ENCODE measurements around the gene PLA2G5.
"Not testable (repeated sequence)": the region's sequence is repeated elsewhere in the genome, so short reads cannot be mapped to it uniquely, and the experiment has no call there.

The PLA2G5 gene

DNA sequence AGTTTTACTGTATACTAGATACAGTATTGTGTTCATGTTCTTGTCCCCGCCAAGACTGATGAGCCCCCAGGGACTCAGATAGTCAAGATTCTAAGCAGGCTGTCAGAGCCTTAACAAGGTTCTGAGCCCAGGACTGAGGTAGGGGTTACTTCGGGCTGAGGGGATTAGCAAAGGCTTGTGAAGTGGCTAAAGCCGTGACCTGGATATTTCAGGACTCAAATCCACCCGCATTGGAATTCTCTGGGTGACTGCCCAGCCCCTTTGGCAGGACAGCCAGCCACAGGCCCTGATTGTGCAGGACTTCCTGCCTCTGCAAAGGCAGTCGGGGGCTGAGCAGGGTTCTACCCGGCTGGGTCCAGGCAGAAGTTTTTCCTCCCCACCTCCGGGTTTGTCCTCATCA, at the start of gene PLA2G5:
Gene PLA2G5 (plus strand): TSS at position 321 of the 400 bp plus-strand sequence. CDS start 14,637 bp downstream, outside the sequence.
- Histone ChIP-seq H3K27ac (ENCODE audit: low read length) (no peak within 1 kb of the TSS), H3K4me3 (ENCODE audit: low read length) (no peak within 1 kb of the TSS), H3K9ac (ENCODE audit: low read depth, low read length) (no peak within 1 kb of the TSS), H3K27me3 (ENCODE audit: insufficient read depth, low read length) (no peaks in the 10 kb centered on the region), H3K4me1 (ENCODE audit: insufficient read depth, low read length) (no peaks in the 10 kb centered on the region), H3K36me3 (ENCODE audit: insufficient read depth, low read depth, low read length) (no peaks in the 10 kb centered on the region), H3K9me3 (ENCODE audit: insufficient read depth, low read depth, low read length) (no peaks in the 10 kb centered on the region)

DNA sequence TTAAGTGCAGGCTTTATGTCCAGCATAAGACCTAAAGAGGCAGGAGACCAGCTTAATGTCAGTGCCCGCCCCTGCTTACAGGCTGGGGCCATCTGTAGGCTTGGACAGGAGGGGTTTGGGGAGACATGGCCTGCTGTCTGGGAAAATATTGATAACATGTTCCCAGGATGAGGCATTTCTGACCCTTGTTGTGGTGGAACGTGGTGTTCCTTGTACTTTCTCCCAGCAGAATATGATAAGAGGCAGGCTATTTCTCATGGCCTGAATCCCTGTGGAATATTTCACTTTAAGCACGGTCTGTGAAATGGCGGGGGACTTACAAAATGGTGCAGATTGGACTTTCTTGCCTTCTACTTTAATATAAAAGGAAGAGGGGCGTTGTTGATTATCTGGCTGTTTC, 41.9 kb upstream of the PLA2G5 start:
- H3K4me1 ChIP-seq (ENCODE audit: insufficient read depth, low read length) = no peaks in the 10 kb centered on the region
- no peak overlapping the region for H3K27ac ChIP-seq (ENCODE audit: low read length)
- H3K9ac ChIP-seq (ENCODE audit: low read depth, low read length) = no peak overlapping the region
- H3K9me3 ChIP-seq (ENCODE audit: insufficient read depth, low read depth, low read length) = no peaks in the 10 kb centered on the region
- no peaks in the 10 kb centered on the region for H3K36me3 ChIP-seq (ENCODE audit: insufficient read depth, low read depth, low read length)
- no peaks in the 10 kb centered on the region for H3K27me3 ChIP-seq (ENCODE audit: insufficient read depth, low read length)
- H3K4me3 ChIP-seq (ENCODE audit: low read length) = no peak overlapping the region

DNA sequence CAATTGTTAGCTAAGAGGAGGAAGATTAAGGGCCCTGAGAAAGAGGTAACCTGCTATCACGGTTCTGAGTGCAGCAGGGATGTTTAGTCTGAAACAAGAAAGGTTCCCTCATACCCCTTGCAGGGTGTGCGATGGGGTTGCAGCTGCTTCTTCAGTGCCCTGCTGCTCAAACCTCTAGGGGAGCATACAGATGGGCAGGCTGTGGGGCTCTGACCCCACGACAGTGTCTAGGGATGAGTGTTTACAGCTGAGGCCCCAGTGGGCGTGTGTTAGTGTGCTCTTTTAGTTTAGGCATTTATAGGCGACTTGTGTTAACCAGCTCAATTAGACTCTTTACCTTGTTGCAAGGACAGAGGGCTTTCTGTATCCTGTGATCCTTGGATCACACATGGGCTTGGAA, 41.3 kb upstream of the PLA2G5 start:
- H3K36me3 ChIP-seq (ENCODE audit: insufficient read depth, low read depth, low read length) = no peaks in the 10 kb centered on the region
- H3K27ac ChIP-seq (ENCODE audit: low read length) = no peak overlapping the region
- no peaks in the 10 kb centered on the region for H3K4me1 ChIP-seq (ENCODE audit: insufficient read depth, low read length)
- no peaks in the 10 kb centered on the region for H3K9me3 ChIP-seq (ENCODE audit: insufficient read depth, low read depth, low read length)
- H3K9ac ChIP-seq (ENCODE audit: low read depth, low read length) = no peak overlapping the region
- H3K27me3 ChIP-seq (ENCODE audit: insufficient read depth, low read length) = no peaks in the 10 kb centered on the region
- H3K4me3 ChIP-seq (ENCODE audit: low read length) = no peak overlapping the region

DNA sequence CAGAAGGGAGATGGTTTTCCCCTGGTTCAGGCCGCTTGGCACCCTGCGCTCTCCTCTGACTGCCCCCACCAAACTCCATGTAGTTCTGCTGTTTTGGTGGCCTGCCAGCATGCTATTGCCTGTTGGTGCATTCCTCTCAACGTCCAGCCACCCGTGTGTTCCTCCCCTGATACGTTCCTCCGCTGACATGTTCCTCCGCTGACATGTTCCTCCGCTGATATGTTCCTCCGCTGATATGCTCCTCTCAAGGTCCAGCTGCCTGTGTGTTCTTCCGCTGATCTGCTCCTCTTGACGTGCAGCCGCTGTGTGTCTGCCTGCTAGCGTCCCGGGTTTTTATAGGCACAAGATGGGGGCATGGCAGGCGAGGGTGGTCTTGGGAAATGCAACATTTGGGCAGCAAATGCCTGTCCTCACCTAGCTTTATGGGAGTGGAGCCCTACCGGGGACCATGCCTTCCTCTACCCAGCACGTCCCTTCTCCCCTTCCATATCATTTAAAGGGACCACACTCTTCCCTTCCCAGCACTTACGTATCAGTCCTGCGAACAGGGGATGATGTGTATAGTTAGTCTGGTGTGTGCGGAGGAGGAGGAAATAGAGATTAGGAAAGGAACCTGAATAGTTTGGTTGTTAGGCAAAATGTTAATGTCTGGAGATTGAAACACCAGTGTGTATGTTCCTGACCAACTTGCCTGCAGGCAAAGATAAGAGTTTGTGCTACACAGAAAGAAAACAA, 40.6 kb upstream of the PLA2G5 start:
- Histone ChIP-seq H3K4me1 (ENCODE audit: insufficient read depth, low read length) (no peaks in the 10 kb centered on the region), H3K9me3 (ENCODE audit: insufficient read depth, low read depth, low read length) (no peaks in the 10 kb centered on the region), H3K27me3 (ENCODE audit: insufficient read depth, low read length) (no peaks in the 10 kb centered on the region), H3K9ac (ENCODE audit: low read depth, low read length) (no peak overlapping the region), H3K4me3 (ENCODE audit: low read length) (no peak overlapping the region), H3K36me3 (ENCODE audit: insufficient read depth, low read depth, low read length) (no peaks in the 10 kb centered on the region), H3K27ac (ENCODE audit: low read length) (no peak overlapping the region)

DNA sequence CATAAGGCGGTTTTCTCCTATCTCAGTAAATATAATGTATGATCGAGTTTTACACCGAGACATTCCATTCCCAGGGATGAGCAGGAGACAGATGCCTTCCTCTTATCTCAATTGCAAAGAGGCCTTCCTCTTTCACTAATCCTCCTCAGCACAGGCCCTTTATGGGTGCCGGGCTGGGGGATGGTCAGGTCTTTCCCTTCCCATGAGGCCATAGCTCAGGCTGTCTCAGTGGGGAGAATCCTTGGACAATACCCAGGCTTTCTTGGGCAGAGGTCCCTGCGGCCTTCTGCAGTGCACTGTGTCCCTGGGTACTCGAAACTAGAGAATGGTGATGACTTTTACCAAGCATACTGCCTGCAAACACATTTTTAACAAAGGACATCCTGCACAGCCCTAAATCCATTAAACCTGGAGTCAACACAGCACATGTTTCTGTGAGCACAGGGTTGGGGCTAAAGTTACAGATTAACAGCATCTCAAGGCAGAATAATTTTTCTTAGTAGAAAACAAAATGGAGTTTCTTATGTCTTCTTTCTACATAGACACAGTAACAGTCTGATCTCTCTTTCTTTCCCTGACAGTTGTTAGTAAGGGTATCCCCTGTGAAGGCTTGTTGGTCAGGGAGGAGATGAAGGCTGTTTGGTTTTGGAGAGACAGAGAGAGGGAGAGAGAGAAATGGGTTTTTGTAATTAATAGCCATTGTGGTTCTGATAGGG, 39.4 kb upstream of the PLA2G5 start:
- not testable (repeated sequence) for H3K36me3 ChIP-seq (ENCODE audit: insufficient read depth, low read depth, low read length); H3K27ac ChIP-seq (ENCODE audit: low read length); H3K4me1 ChIP-seq (ENCODE audit: insufficient read depth, low read length); H3K9ac ChIP-seq (ENCODE audit: low read depth, low read length); H3K4me3 ChIP-seq (ENCODE audit: low read length); H3K27me3 ChIP-seq (ENCODE audit: insufficient read depth, low read length); H3K9me3 ChIP-seq (ENCODE audit: insufficient read depth, low read depth, low read length)

DNA sequence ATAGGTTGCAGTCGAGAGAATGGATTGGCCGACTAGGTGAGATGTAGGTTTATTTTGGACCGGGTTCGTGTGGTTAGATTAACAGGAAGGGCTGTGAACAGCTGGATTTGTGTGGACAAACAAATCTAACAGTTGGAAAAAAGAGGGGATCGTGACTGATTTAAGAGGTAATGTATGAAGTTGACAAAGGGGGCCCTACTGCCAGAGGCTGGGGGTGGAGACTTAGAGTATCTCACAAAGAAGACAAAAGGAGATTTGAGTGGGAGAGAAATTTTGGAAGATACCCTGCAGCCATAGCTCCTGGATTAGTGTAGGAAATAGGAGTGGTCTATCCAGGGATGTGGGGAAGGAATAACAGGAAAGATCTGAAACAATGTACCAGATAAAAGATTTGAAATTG, 38.8 kb upstream of the PLA2G5 start:
- no peaks in the 10 kb centered on the region for H3K4me1 ChIP-seq (ENCODE audit: insufficient read depth, low read length)
- H3K9me3 ChIP-seq (ENCODE audit: insufficient read depth, low read depth, low read length) = no peaks in the 10 kb centered on the region
- H3K9ac ChIP-seq (ENCODE audit: low read depth, low read length) = no peak overlapping the region
- no peak overlapping the region for H3K27ac ChIP-seq (ENCODE audit: low read length)
- no peaks in the 10 kb centered on the region for H3K27me3 ChIP-seq (ENCODE audit: insufficient read depth, low read length)
- H3K4me3 ChIP-seq (ENCODE audit: low read length) = no peak overlapping the region
- H3K36me3 ChIP-seq (ENCODE audit: insufficient read depth, low read depth, low read length) = no peaks in the 10 kb centered on the region

- Histone ChIP-seq H3K27me3 (ENCODE audit: insufficient read depth, low read length) (no peaks in the 10 kb centered on the region), H3K9me3 (ENCODE audit: insufficient read depth, low read depth, low read length) (no peaks in the 10 kb centered on the region), H3K27ac (ENCODE audit: low read length) (no peak overlapping the region), H3K4me1 (ENCODE audit: insufficient read depth, low read length) (no peaks in the 10 kb centered on the region), H3K36me3 (ENCODE audit: insufficient read depth, low read depth, low read length) (no peaks in the 10 kb centered on the region), H3K4me3 (ENCODE audit: low read length) (no peak overlapping the region), H3K9ac (ENCODE audit: low read depth, low read length) (no peak overlapping the region)
Measured at GRCh38 chr1:20031836-20032235, 38.2 kb upstream of the PLA2G5 start.

- no peaks in the 10 kb centered on the region for H3K4me1 ChIP-seq (ENCODE audit: insufficient read depth, low read length)
- no peak overlapping the region for H3K27ac ChIP-seq (ENCODE audit: low read length)
Measured at GRCh38 chr1:20032425-20032824, 37.6 kb upstream of the PLA2G5 start.

DNA sequence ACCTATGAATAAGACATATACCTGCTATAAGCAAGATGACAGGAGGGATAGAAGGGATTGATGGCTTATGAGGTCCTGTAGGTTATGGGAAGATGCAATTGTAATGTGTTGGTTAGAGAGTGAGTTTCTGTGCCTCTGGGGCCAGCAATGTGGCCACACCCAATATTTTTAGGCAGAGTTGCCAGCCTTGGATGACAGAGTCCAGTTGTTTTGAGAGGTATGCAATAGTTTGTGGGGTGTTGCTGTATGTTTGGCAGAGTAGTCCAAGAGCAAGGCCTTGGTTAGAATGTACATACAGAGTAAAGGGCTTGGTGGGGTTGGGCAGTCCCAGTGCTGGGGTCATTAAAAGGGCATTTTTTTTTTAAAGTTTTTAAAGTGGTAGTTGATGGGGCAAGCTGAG, 36.6 kb upstream of the PLA2G5 start:
- H3K36me3 ChIP-seq (ENCODE audit: insufficient read depth, low read depth, low read length) = no peaks in the 10 kb centered on the region
- no peaks in the 10 kb centered on the region; the same call in 1 of the 2 replicates for H3K4me1 ChIP-seq (ENCODE audit: insufficient read depth, low read length)
- H3K9ac ChIP-seq (ENCODE audit: low read depth, low read length) = no peak overlapping the region
- no peak overlapping the region for H3K4me3 ChIP-seq (ENCODE audit: low read length)
- H3K27me3 ChIP-seq (ENCODE audit: insufficient read depth, low read length) = no peaks in the 10 kb centered on the region
- H3K9me3 ChIP-seq (ENCODE audit: insufficient read depth, low read depth, low read length) = no peaks in the 10 kb centered on the region
- no peak overlapping the region for H3K27ac ChIP-seq (ENCODE audit: low read length)

More at GRCh38 chr1:20032425-20032824, 37.6 kb upstream of the PLA2G5 start:
- Histone ChIP-seq H3K9me3 (ENCODE audit: insufficient read depth, low read depth, low read length) (no peaks in the 10 kb centered on the region), H3K27me3 (ENCODE audit: insufficient read depth, low read length) (no peaks in the 10 kb centered on the region), H3K36me3 (ENCODE audit: insufficient read depth, low read depth, low read length) (no peaks in the 10 kb centered on the region), H3K4me3 (ENCODE audit: low read length) (no peak overlapping the region), H3K9ac (ENCODE audit: low read depth, low read length) (no peak overlapping the region)

- H3K4me1 ChIP-seq (ENCODE audit: insufficient read depth, low read length) = no peaks in the 10 kb centered on the region; the same call in 1 of the 2 replicates
- no peaks in the 10 kb centered on the region for H3K36me3 ChIP-seq (ENCODE audit: insufficient read depth, low read depth, low read length)
- no peaks in the 10 kb centered on the region for H3K27me3 ChIP-seq (ENCODE audit: insufficient read depth, low read length)
- no peaks in the 10 kb centered on the region for H3K9me3 ChIP-seq (ENCODE audit: insufficient read depth, low read depth, low read length)
- no peak overlapping the region for H3K27ac ChIP-seq (ENCODE audit: low read length)
- H3K4me3 ChIP-seq (ENCODE audit: low read length) = no peak overlapping the region
- no peak overlapping the region for H3K9ac ChIP-seq (ENCODE audit: low read depth, low read length)
Measured at GRCh38 chr1:20035114-20035513, 34.9 kb upstream of the PLA2G5 start.

- Histone ChIP-seq H3K36me3 (ENCODE audit: insufficient read depth, low read depth, low read length) (no peaks in the 10 kb centered on the region), H3K9me3 (ENCODE audit: insufficient read depth, low read depth, low read length) (no peaks in the 10 kb centered on the region; the same call in 1 of the 2 replicates), H3K27ac (ENCODE audit: low read length) (no peak overlapping the region), H3K4me3 (ENCODE audit: low read length) (no peak overlapping the region; the same call in 1 of the 2 replicates), H3K9ac (ENCODE audit: low read depth, low read length) (no peak overlapping the region), H3K4me1 (ENCODE audit: insufficient read depth, low read length) (no peaks in the 10 kb centered on the region; the same call in 1 of the 2 replicates), H3K27me3 (ENCODE audit: insufficient read depth, low read length) (no peaks in the 10 kb centered on the region)
Measured at GRCh38 chr1:20037877-20038276, 32.1 kb upstream of the PLA2G5 start.

GRCh38 chr1:20047096-20047495, 22.9 kb upstream of the PLA2G5 start:
- Histone ChIP-seq H3K9ac (ENCODE audit: low read depth, low read length) (no peak overlapping the region), H3K4me3 (ENCODE audit: low read length) (no peak overlapping the region), H3K27ac (ENCODE audit: low read length) (no peak overlapping the region), H3K36me3 (ENCODE audit: insufficient read depth, low read depth, low read length) (no peaks in the 10 kb centered on the region), H3K27me3 (ENCODE audit: insufficient read depth, low read length) (no peaks in the 10 kb centered on the region), H3K4me1 (ENCODE audit: insufficient read depth, low read length) (no peaks in the 10 kb centered on the region), H3K9me3 (ENCODE audit: insufficient read depth, low read depth, low read length) (peaks cover 58% of the 10 kb centered on the region)
